Ishikawa (cell line): ENCODE results near the gene TMEM184C.

Experiments used
- CEBPB ChIP-seq: IDR thresholded peaks from 2 replicates; pipeline ENCODE4 v1.6.1; 2012
- CREB1 ChIP-seq: IDR thresholded peaks from 2 replicates; pipeline ENCODE4 v1.6.1; 2012; ENCODE audit warnings: low read depth
- EP300 ChIP-seq: IDR thresholded peaks from 2 replicates; pipeline ENCODE4 v1.6.1; 2012; ENCODE audit warnings: borderline replicate concordance
- FOXM1 ChIP-seq: IDR thresholded peaks from 2 replicates; pipeline ENCODE4 v1.6.1; 2012; ENCODE audit warnings: low read depth, borderline replicate concordance
- MAX ChIP-seq: IDR thresholded peaks from 2 replicates; pipeline ENCODE4 v1.6.1; 2012
- NFIC ChIP-seq: IDR thresholded peaks from 2 replicates; pipeline ENCODE4 v1.6.1; 2012
- RAD21 ChIP-seq: IDR thresholded peaks from 2 replicates; pipeline ENCODE4 v1.6.1; 2012; ENCODE audit warnings: low read depth
- REST ChIP-seq: IDR thresholded peaks from 2 replicates; pipeline ENCODE4 v1.6.1; 2012; ENCODE audit warnings: low read depth, mild to moderate bottlenecking
- TAF1 ChIP-seq: IDR thresholded peaks from 2 replicates; pipeline ENCODE4 v1.6.1; 2012; ENCODE audit warnings: low read depth, mild to moderate bottlenecking
- TCF12 ChIP-seq: IDR thresholded peaks from 2 replicates; pipeline ENCODE4 v1.6.1; 2012; ENCODE audit warnings: low read depth
- USF1 ChIP-seq: IDR thresholded peaks from 2 replicates; pipeline ENCODE4 v1.6.1; 2012
- YY1 ChIP-seq: IDR thresholded peaks from 2 replicates; pipeline ENCODE4 v1.6.1; 2012; ENCODE audit warnings: low read depth
- ZBTB7A ChIP-seq: IDR thresholded peaks from 2 replicates; pipeline ENCODE4 v1.6.1; 2012; ENCODE audit warnings: low read depth

- no peak for TF ChIP-seq EP300
- no peak for TF ChIP-seq TAF1
- TF ChIP-seq REST: no peak
- no peak for TF ChIP-seq CEBPB
- TF ChIP-seq TCF12: no peak
- no peak for TF ChIP-seq MAX
- TF ChIP-seq NFIC: no peak
- TF ChIP-seq ZBTB7A: no peak
- TF ChIP-seq CREB1: no peak
- no peak for TF ChIP-seq USF1
- TF ChIP-seq RAD21: no peak
- no peak for TF ChIP-seq FOXM1
- TF ChIP-seq YY1: no peak
These were observed 38.4 kb downstream of the TMEM184C start for GRCh38 chr4:147655639-147656038.
